Hindlimb muscle (tissue), 1 donor: ENCODE measurements around the gene PACS1. TPM values are rescaled to one million over a fixed set of nuclear protein-coding genes. Genes with fewer than 3 reads are reported as not detected.

ENCODE experiments used
- DNase-seq: peaks from one replicate; pipeline ENCODE4 v3.0.0-alpha.2; 2013
- polyA plus RNA-seq: library from polyadenylated mRNA; unstranded; fragments of 120-200 nt; gene quantifications from one replicate; pipeline ENCODE4 v1.2.1, GENCODE V29; 2013; ENCODE audit not compliant: insufficient read length

The PACS1 gene
- polyA plus RNA-seq, 1 donor = 37.1 TPM

DNA sequence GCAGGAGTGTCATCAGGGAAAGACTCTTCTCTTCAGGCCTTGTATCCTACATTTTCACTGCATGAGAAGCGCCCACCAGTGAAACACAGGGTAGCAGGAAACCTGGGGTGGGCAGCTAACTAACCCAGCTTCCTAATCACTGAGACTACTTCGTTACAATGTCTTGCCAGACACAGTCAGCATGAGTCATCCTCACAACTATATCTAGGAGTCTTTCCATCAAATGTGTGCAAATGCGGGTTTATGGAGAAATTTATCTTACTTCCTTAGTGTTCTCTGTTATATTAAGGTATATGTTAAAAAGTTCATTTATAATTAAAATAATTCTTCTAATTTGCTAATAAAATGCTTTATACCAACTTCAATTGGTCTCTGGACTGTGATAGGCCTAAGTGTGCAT, 118.5 kb downstream of the PACS1 start:
- no peak for DNase-seq

DNA sequence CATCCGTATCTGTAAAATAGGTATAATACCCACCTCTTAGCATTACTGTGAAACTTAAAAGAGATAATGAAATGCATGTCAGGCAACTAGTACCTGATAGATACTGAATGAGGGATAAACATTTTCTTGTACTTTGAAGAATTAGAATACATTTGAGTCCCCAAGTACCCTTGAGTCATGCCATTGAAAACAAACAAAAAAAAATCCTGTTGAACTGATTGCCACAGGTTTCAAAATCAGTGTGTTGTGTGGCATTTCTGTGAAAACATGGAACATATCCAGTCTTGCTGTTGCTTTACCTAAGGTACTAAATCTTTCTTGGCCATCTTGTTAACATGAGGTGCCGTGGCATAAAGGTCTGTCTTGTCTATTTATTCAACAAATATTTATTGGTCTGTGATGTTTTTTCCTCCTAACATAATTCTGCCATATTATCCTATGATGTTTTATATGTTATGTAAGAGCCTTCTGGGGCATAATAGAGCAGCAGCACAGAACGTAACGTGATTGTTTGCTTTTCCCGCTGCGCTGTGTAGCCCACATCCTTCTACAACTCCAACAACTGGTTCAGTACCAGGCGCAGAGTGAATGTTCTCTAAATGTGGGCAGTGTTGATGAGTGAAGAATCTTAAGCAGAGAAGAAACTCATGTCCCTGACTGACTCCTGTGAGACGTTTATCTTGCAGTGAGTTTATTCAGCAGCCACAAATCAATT, 119.1 kb downstream of the PACS1 start:
- no peak for DNase-seq

DNA sequence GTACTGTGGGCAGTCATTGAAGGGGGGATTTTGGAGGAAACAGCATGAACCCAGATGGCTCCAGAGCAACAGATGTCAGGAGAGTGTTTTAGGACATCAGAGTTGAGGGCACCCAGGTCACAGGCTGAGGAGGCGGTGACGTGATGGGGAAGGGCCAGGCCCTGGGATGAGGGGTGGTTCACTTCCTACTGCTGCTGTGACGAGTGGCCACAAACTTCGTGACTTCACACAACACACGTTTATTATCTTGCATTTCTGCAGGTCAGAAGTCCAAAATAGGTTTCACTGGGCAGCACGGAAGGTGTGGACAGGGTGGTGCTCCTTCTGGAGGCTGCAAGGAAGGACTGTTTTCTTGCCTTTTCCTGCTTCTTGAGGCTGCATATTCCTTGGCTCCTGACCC, 120.7 kb downstream of the PACS1 start:
- DNase-seq = no peak

DNA sequence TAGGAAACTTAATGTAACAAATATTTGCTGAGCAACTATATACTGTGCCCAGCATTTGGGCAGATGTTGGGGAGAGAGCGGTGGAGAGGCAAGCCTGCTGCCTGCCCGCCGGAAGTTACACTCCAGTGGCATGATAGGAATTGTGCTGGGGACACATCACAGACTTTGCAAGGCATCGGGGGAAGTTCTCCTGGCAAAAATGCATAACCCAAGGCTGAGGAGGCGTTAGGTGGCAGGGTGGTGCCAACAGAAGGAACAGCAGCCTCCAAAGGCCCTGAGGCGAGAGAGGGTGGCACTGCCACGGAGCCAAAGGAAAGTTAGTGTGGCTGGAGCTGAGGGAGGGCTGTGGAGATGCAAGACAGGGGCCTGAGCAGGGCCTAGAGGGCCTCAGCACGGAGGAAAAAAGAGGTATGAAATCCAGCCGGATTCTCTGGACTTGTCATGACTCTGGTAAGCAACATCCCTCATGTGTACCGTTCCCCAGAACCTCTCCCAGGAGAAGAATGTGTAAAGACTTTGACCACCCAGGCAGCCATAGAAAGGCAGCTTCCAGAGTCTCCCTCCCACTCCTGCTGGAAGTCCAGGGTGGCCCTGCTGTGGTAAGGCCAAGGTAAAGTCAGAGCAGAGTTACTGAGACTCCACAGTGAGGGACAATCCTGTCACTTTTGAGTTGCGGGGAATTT, 122.2 kb downstream of the PACS1 start:
- DNase-seq = no peak

- no peak for DNase-seq
Measured at GRCh38 chr11:66194391-66194790, 124.3 kb downstream of the PACS1 start.

GRCh38 chr11:66195867-66196266, 125.8 kb downstream of the PACS1 start:
- no peak for DNase-seq

GRCh38 chr11:66203847-66204246, 133.8 kb downstream of the PACS1 start:
- no peak for DNase-seq

DNA sequence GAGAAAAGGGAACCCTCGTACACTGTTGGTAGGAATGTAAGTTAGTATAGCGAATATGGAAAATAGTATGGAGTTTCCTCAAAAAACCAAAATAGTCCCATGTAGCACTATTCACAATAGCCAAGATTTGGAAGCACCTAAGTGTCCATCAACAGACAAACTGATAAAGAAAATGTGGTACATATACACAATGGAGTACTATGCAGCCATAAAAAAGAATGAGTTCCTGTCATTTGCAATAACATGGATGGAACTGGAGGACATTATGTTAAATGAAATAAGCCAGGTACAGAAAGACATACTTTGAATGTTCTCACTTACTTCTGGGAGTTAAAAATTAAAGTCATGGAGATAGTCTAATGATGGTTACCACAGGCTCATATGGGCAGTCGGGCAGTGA, 134.3 kb downstream of the PACS1 start:
- DNase-seq = no peak

DNA sequence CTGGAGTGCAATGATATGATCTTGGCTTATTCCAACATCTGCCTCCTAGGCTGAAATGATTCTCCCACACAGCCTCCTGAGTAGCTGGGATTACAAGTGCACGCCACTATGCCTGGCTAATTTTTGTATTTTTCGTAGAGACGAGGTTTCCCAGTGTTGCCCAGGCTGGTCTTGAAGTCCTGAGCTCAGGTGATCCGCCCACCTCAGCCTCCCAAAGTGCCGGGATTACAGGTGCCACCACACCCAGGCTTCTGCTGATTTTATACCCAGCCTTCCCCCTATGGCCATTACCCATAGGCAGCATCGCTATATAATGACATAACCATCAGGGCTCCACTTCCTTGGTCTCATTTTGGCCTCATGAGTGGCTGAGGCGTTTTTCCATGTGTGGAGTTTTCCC, 137.7 kb downstream of the PACS1 start:
- no peak for DNase-seq

- DNase-seq = no peak
Measured at GRCh38 chr11:66211100-66211499, 141.0 kb downstream of the PACS1 start.

DNA sequence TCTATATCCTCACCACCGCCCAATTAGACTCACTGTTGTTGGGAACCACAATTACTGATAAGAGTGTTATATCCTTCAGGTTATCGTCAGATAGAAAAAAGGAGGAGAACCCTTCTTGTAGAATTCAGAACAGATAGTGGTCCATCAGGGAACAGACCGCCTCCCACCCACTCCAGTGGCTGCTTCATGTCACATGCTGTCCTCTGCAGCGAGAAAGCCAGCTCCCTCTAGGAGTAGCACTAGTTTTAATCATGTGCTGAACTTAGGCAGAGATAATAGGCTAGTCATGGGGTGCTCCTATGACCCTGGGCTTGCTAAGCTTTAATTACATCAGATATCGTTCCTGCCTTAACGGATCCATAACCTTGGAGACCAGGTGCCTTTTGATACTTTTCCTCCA, 146.8 kb downstream of the PACS1 start:
- DNase-seq = no peak

- no peak for DNase-seq
Measured at GRCh38 chr11:66218036-66218435, 148.0 kb downstream of the PACS1 start.

- DNase-seq = no peak
Measured at GRCh38 chr11:66218846-66219620, 149.0 kb downstream of the PACS1 start.

- no peak for DNase-seq
Measured at GRCh38 chr11:66219846-66220565, 149.9 kb downstream of the PACS1 start.

DNA sequence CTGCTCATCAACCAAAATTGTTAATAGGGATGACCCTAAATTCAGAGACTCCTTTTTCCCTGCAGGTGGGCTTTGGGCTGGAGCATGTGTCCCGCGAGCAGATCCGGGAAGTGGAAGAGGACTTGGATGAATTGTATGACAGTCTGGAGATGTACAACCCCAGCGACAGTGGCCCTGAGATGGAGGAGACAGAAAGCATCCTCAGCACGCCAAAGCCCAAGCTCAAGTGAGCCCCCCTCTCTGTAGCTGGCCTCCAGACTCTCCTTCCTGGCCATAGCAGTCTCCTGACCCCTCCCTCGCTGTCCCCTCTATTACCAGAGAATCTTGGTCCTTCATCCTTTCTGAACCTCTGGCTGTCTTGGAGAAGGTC, 150.5 kb downstream of the PACS1 start:
- DNase-seq = no peak

DNA sequence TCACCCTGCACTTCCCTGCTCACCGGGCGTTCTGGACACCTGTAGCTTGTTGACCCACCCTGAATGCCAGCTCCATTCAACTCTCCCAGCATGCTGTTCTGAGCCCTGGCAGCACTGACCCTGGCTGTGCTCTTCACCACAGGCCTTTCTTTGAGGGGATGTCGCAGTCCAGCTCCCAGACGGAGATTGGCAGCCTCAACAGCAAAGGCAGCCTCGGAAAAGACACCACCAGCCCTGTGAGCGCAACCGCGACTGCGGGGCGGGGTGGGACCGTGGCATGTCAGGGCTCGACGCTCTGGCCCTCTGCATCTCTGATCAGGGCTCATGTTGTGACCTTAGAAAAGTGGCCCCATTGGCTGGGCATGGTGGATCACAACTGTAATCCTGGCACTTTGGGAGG, 150.9 kb downstream of the PACS1 start:
- no peak for DNase-seq

GRCh38 chr11:66221726-66222236, 151.7 kb downstream of the PACS1 start:
- no peak for DNase-seq

- peak; percentile 87 for DNase-seq
Measured at GRCh38 chr11:66222358-66223149, 152.5 kb downstream of the PACS1 start.

DNA sequence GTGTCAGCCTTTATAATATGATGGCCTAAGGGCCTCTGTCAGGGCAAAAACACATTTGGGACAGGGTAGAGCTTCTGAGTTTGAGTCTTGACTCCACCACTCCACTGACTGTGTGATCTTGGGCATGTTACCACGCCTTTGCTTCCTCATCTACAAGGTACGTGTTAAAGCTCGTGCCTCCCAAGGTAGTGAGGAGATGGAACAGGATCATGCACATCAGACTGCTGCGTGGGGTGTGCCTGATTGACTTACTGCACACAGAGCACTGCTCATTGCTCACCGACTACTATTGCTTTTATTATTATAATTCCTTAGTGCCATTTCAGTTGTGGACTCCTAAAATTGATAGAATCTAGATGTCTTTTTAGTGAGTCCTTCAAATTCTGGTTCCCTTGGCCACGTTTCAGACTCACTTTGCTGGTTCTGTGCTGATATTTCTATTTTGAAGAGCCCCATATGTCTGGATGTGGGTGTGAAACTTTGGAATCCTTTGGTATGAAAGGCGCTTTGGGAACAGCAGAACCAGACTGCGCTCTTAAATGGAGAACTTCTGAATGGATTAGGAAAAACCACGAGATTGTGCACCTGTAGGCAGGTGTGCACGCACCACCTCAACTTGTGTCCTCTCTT, 154.3 kb downstream of the PACS1 start:
- no peak for DNase-seq

GRCh38 chr11:66225066-66225465, 155.0 kb downstream of the PACS1 start:
- DNase-seq = no peak

- no peak for DNase-seq
Measured at GRCh38 chr11:66226101-66226500, 156.0 kb downstream of the PACS1 start.
